Testis (tissue), 3 donors: Measurements from ENCODE around the gene ITIH4. TPM values are rescaled to one million over a fixed set of nuclear protein-coding genes. Genes with fewer than 3 reads are reported as not detected.

ENCODE experiments used
- DNase-seq: peaks from one replicate; pipeline ENCODE4 v3.0.0-alpha.2; 2019
- H3K27ac ChIP-seq, 2 donors: fragments of 200-600 bp; sonication (generic); one replicate each; pipeline ENCODE4 v1.5.1; 2019
- H3K27me3 ChIP-seq: fragments of 200-600 bp; sonication (generic); one replicate; pipeline ENCODE4 v1.5.1; 2019
- H3K36me3 ChIP-seq: fragments of 200-600 bp; sonication (generic); one replicate; pipeline ENCODE4 v1.5.1; 2017; ENCODE audit warnings: low read depth; ENCODE audit errors: missing control alignments
- H3K4me1 ChIP-seq: fragments of 200-600 bp; sonication (generic); one replicate; pipeline ENCODE4 v1.5.1; 2019
- H3K4me3 ChIP-seq, 2 donors: fragments of 200-600 bp; sonication (generic); one replicate each; pipeline ENCODE4 v1.5.1; 2017 to 2019
- H3K9me3 ChIP-seq: fragments of 200-600 bp; sonication (generic); one replicate; pipeline ENCODE4 v1.5.1; 2017
- POLR2A ChIP-seq: fragments of 450-650 bp; IDR thresholded peaks from one replicate; pipeline ENCODE4 v1.6.1; 2017; ENCODE audit warnings: antibody characterized with exemption, mild to moderate bottlenecking, moderate library complexity
- WGBS, 2 donors: methylation state at CpG; one replicate each; pipeline ENCODE4 v1.1.5; 2018; 5-methylcytosine and 5-hydroxymethylcytosine counted together
- intact Hi-C: fragments of 100-400 bp; cut with DNase I; formaldehyde crosslinking; loops from one replicate; pipeline ENCODE4 v1.15.1; 2023; ENCODE audit warnings: low total_unique reads
- polyA plus RNA-seq: library from polyadenylated mRNA; stranded (reverse); fragments of 350-450 nt; fragmentation: Illumina TruSeq; extraction: RNeasy Lipid Tissue Mini Kit (QIAGEN cat#74804); gene quantifications from one replicate; pipeline ENCODE4 v1.2.3, GENCODE V29; 2014; ENCODE audit warnings: low read depth, low replicate concordance; ENCODE audit not compliant: insufficient read depth
- total RNA-seq, 2 donors: library from RNA; depleted of rRNA; stranded (reverse); fragments of >200 nt; gene quantifications; one replicate each; pipeline ENCODE4 v1.2.3, GENCODE V29; 2016
- TF ChIP-seq, protein P1 (sequence below), 3 experiments: fragments of 450-650 bp in 2 of 3; fragments of 200-600 bp in 1 of 3; sonication (generic) in 1 of 3; IDR thresholded peaks; one replicate each; pipeline ENCODE4 v1.5.1; 2016 to 2019; ENCODE audit warnings: antibody characterized with exemption in 3 of 3, mild to moderate bottlenecking in 2 of 3, moderate library complexity in 1 of 3

ITIH4 gene
- total and polyA plus RNA-seq, 3 donors from 2014 or later: 16.8 to 30.2 (median 19.9) TPM

- Histone ChIP-seq H3K4me1 (peaks cover 11% of the 10 kb centered on the region), H3K27ac (no peak overlapping the region), H3K36me3 (no peaks in the 10 kb centered on the region), H3K9me3 (no peaks in the 10 kb centered on the region), H3K4me3 (no peak overlapping the region), H3K27me3 (no peaks in the 10 kb centered on the region)
- TF ChIP-seq POLR2A: no peak
- TF ChIP-seq, protein P1, sequence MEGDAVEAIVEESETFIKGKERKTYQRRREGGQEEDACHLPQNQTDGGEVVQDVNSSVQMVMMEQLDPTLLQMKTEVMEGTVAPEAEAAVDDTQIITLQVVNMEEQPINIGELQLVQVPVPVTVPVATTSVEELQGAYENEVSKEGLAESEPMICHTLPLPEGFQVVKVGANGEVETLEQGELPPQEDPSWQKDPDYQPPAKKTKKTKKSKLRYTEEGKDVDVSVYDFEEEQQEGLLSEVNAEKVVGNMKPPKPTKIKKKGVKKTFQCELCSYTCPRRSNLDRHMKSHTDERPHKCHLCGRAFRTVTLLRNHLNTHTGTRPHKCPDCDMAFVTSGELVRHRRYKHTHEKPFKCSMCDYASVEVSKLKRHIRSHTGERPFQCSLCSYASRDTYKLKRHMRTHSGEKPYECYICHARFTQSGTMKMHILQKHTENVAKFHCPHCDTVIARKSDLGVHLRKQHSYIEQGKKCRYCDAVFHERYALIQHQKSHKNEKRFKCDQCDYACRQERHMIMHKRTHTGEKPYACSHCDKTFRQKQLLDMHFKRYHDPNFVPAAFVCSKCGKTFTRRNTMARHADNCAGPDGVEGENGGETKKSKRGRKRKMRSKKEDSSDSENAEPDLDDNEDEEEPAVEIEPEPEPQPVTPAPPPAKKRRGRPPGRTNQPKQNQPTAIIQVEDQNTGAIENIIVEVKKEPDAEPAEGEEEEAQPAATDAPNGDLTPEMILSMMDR (IDR thresholded peaks at IDR 0.05): no peak
- intact Hi-C loops: no loop called here
- 69 to 80% methylated on average over 11 to 12 of the region's 12 CpGs for WGBS, 2 donors
- no peak for DNase-seq
These were observed 11.5 kb upstream of the ITIH4 start for GRCh38 chr3:52841981-52842340.

GRCh38 chr3:52841211-52841980 lies 10.9 kb upstream of the ITIH4 start:
- no peaks in the 10 kb centered on the region for H3K27me3 ChIP-seq
- TF ChIP-seq POLR2A: no peak
- TF ChIP-seq, protein P1 (IDR thresholded peaks at IDR 0.05): no peak
- intact Hi-C loops: no loop called here

GRCh38 chr3:52839892-52840545 lies 9.5 kb upstream of the ITIH4 start:
- no peaks in the 10 kb centered on the region for H3K9me3 ChIP-seq
- no peak overlapping the region for H3K4me3 ChIP-seq
- TF ChIP-seq POLR2A: no peak
- TF ChIP-seq, protein P1 (IDR thresholded peaks at IDR 0.05): no peak
- intact Hi-C loops: no loop called here
- H3K4me1 ChIP-seq: peaks cover 7% of the 10 kb centered on the region
- 87 to 91% methylated on average over 20 to 23 of the region's 23 CpGs for WGBS, 2 donors
- H3K36me3 ChIP-seq: no peaks in the 10 kb centered on the region
- H3K27ac ChIP-seq: no peak overlapping the region
- no peak for DNase-seq
- no peaks in the 10 kb centered on the region for H3K27me3 ChIP-seq

More at GRCh38 chr3:52841211-52841980, 10.9 kb upstream of the ITIH4 start:
- peaks cover 11% of the 10 kb centered on the region for H3K4me1 ChIP-seq
- no peaks in the 10 kb centered on the region for H3K36me3 ChIP-seq
- DNase-seq: no peak
- no peak overlapping the region for H3K27ac ChIP-seq
- H3K4me3 ChIP-seq: no peak overlapping the region
- 97% methylated on average over 11 to 12 of the region's 12 CpGs for WGBS, 2 donors
- no peaks in the 10 kb centered on the region for H3K9me3 ChIP-seq

DNA sequence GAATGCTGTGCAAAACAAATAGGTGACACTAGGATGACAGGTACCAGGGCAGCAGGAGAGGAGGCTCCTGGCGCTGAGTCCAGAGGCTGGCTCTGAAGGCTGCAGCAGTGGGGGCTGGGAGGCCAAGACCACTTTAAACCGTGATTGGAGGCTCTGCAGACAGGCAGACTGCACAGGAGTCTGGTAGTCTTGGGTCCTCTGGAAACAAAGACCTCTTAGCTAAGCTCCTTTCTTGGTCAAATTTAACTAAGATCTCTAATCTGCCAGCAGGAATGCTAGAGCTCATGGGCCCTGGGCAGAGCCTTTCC lies 8.8 kb upstream of the ITIH4 start:
- intact Hi-C loops: no loop called here
- no peak for DNase-seq
- no peaks in the 10 kb centered on the region for H3K27me3 ChIP-seq
- H3K36me3 ChIP-seq: no peaks in the 10 kb centered on the region
- H3K4me1 ChIP-seq: peaks cover 7% of the 10 kb centered on the region
- no peak overlapping the region for H3K4me3 ChIP-seq
- no peak overlapping the region for H3K27ac ChIP-seq
- 92 to 95% methylated on average over 2 of the region's 2 CpGs for WGBS, 2 donors
- no peaks in the 10 kb centered on the region for H3K9me3 ChIP-seq
- TF ChIP-seq, protein P1 (IDR thresholded peaks at IDR 0.05): no peak
- TF ChIP-seq POLR2A: no peak
